CD14-positive monocyte (primary cell): ENCODE measurements around the gene CCDC15. TPM values are rescaled to one million over a fixed set of nuclear protein-coding genes. Genes with fewer than 3 reads are reported as not detected.
"Not testable (repeated sequence)": the region's sequence is repeated elsewhere in the genome, so short reads cannot be mapped to it uniquely, and the experiment has no call there.

Source experiments
- DNase-seq, 3 donors: peaks; one replicate each; pipeline ENCODE4 v3.0.0-alpha.2; 2011 to 2022
- H2AFZ ChIP-seq: 2 replicates; pipeline ENCODE4 v1.6.0; 2012; ENCODE audit warnings: mild to moderate bottlenecking, low read depth, low read length, inconsistent platforms; ENCODE audit not compliant: insufficient read depth, poor library complexity, severe bottlenecking
- H3K27ac ChIP-seq, 2 donors: 1 replicate in 1 of 2; 2 replicates in 1 of 2; pipeline ENCODE4 v1.5.1; 2012 to 2013; ENCODE audit warnings: low read length in 2 of 2, control low read depth in 1 of 2, inconsistent platforms in 1 of 2, low read depth in 1 of 2, mild to moderate bottlenecking in 1 of 2
- H3K27me3 ChIP-seq, 2 donors: one replicate each; pipeline versions ENCODE4 v1.6.0 to v1.6.1; 2011 to 2013; ENCODE audit warnings: low read length in 2 of 2; ENCODE audit not compliant: control insufficient read depth in 2 of 2, insufficient read depth in 2 of 2
- H3K36me3 ChIP-seq, 2 donors: replicated peaks in 1 of 2; 1 replicate in 1 of 2; 2 replicates in 1 of 2; pipeline versions ENCODE4 v1.5.1 to v1.6.1; 2012 to 2013; ENCODE audit warnings: low read length in 2 of 2, control low read depth in 1 of 2, inconsistent platforms in 1 of 2, mild to moderate bottlenecking in 1 of 2; ENCODE audit not compliant: insufficient read depth in 2 of 2, control insufficient read depth in 1 of 2
- H3K4me1 ChIP-seq, 2 donors: 1 replicate in 1 of 2; 2 replicates in 1 of 2; pipeline versions ENCODE4 v1.5.1 to v1.6.1; 2012 to 2013; ENCODE audit warnings: low read length in 2 of 2, control low read depth in 1 of 2, inconsistent platforms in 1 of 2, mild to moderate bottlenecking in 1 of 2, moderate library complexity in 1 of 2; ENCODE audit not compliant: insufficient read depth in 2 of 2, control insufficient read depth in 1 of 2
- H3K4me2 ChIP-seq: replicated peaks from 2 replicates; pipeline ENCODE3; 2012; ENCODE audit warnings: low read length, moderate library complexity, mild to moderate bottlenecking; ENCODE audit not compliant: poor library complexity, severe bottlenecking; ENCODE audit errors: extremely low read depth
- H3K4me3 ChIP-seq, 3 experiments: fragments of 200-600 bp in 1 of 3; sonication (generic) in 1 of 3; replicated peaks in 1 of 3; 1 replicate in 2 of 3; 2 replicates in 1 of 3; pipeline ENCODE4 v1.5.1; 2011 to 2013; ENCODE audit warnings: low read length in 3 of 3, mild to moderate bottlenecking in 3 of 3, control low read depth in 2 of 3, low read depth in 2 of 3, inconsistent platforms in 1 of 3, moderate library complexity in 1 of 3
- H3K79me2 ChIP-seq: 2 replicates; pipeline ENCODE4 v1.6.0; 2012; ENCODE audit warnings: mild to moderate bottlenecking, control low read depth, inconsistent platforms, low read length, moderate library complexity; ENCODE audit not compliant: insufficient read depth
- H3K9ac ChIP-seq: 2 replicates; pipeline ENCODE4 v1.6.0; 2017; ENCODE audit warnings: low read length, mild to moderate bottlenecking; ENCODE audit not compliant: insufficient read depth, poor library complexity, severe bottlenecking
- H3K9me3 ChIP-seq, 2 donors: replicated peaks in 1 of 2; 1 replicate in 1 of 2; 2 replicates in 1 of 2; pipeline versions ENCODE4 v1.5.1 to v1.6.1; 2012 to 2013; ENCODE audit warnings: low read length in 2 of 2, control low read depth in 1 of 2; ENCODE audit not compliant: control insufficient read depth in 1 of 2, insufficient read depth in 1 of 2
- H4K20me1 ChIP-seq: 2 replicates; pipeline ENCODE4 v1.6.0; 2012; ENCODE audit warnings: mild to moderate bottlenecking, low read length, control low read depth, moderate library complexity; ENCODE audit not compliant: insufficient read depth
- H3K27ac Mint-ChIP-seq, 7 donors: one replicate each; pipeline ENCODE4 v1.8.0; 2020; ENCODE audit warnings: mild to moderate bottlenecking in 7 of 7, mixed read lengths in 7 of 7, moderate library complexity in 6 of 7, inconsistent platforms in 2 of 7
- H3K27me3 Mint-ChIP-seq, 3 donors: one replicate each; pipeline ENCODE4 v1.8.0; 2021 to 2022; ENCODE audit warnings: low read depth in 3 of 3, mild to moderate bottlenecking in 3 of 3, mixed read lengths in 3 of 3, moderate library complexity in 3 of 3, inconsistent platforms in 1 of 3
- H3K36me3 Mint-ChIP-seq, 2 donors: one replicate each; pipeline ENCODE4 v1.8.0; 2020; ENCODE audit warnings: mixed read lengths in 2 of 2, inconsistent platforms in 1 of 2, mild to moderate bottlenecking in 1 of 2
- H3K4me1 Mint-ChIP-seq: one replicate; pipeline ENCODE4 v1.8.0; 2020; ENCODE audit warnings: mild to moderate bottlenecking, mixed read lengths
- H3K4me3 Mint-ChIP-seq, 2 donors: one replicate each; pipeline ENCODE4 v1.8.0; 2020; ENCODE audit warnings: mild to moderate bottlenecking in 2 of 2, mixed read lengths in 2 of 2, moderate library complexity in 1 of 2
- H3K9me3 Mint-ChIP-seq, 7 donors: one replicate each; pipeline ENCODE4 v1.8.0; 2020 to 2022; ENCODE audit warnings: mixed read lengths in 7 of 7, mild to moderate bottlenecking in 6 of 7, moderate library complexity in 6 of 7, inconsistent platforms in 2 of 7
- WGBS: methylation state at CpG from one replicate; pipeline ENCODE4 v1.1.5; 2013; ENCODE audit warnings: missing lambda C conversion rate; ENCODE audit not compliant: insufficient coverage; 5-methylcytosine and 5-hydroxymethylcytosine counted together
- intact Hi-C, 2 donors: fragments of 100-400 bp; cut with micrococcal nuclease; formaldehyde crosslinking; loops; one replicate each; pipeline versions ENCODE4 v1.15.0 to v1.15.1; 2023
- polyA plus RNA-seq, 3 donors: library from polyadenylated mRNA; depleted of rRNA in 1 of 3; unstranded in 2 of 3; stranded (reverse) in 1 of 3; fragments of 300-500 nt in 2 of 3; fragments of >200 nt in 1 of 3; fragmentation: Illumina TruSeq in 2 of 3; gene quantifications; 1 replicate in 2 of 3; 2 replicates in 1 of 3; pipeline ENCODE4 v1.2.3, GENCODE V29; 2012 to 2021
- TF ChIP-seq, protein P1 (sequence below): fragments of 200-600 bp; IDR thresholded peaks from one replicate; pipeline ENCODE4 v1.8.0; 2022; ENCODE audit warnings: antibody characterized with exemption, mild to moderate bottlenecking

Gene CCDC15
- polyA plus RNA-seq, 3 donors = 0.24 to 0.32 (median 0.28) TPM

DNA sequence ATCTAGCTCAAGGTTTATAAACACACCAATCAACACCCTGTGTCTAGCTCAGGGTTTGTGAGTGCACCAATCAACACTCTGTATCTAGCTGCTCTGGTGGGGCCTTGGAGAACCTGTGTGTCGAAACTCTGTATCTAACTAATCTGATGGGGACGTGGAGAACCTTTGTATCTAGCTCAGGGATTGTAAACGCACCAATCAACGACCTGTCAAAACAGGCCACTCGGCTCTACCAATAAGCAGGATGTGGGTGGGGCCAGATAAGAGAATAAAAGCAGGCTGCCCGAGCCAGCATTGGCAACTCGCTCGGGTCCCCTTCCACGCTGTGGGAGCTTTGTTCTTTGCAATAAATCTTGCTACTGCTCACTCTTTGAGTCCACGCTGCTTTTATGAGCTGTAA lies 136.1 kb downstream of the CCDC15 start:
- H3K4me1 Mint-ChIP-seq, H3K4me3 Mint-ChIP-seq, H3K27me3 ChIP-seq, H3K4me2 ChIP-seq, H3K27me3 Mint-ChIP-seq, H3K79me2 ChIP-seq, DNase-seq, H2AFZ ChIP-seq, H3K9me3 Mint-ChIP-seq, H3K27ac ChIP-seq, H3K4me3 ChIP-seq, H3K9ac ChIP-seq, H3K9me3 ChIP-seq, intact Hi-C loops, H3K4me1 ChIP-seq, H4K20me1 ChIP-seq: not testable (repeated sequence)
- H3K36me3 ChIP-seq = peaks cover 34 to 58% of the 10 kb centered on the region in 2 donors
- WGBS = 94% methylated on average over 7 of the region's 10 CpGs
- peak overlapping the region in 3 of 7 donors; percentile 0 to 72 (median 33) for H3K27ac Mint-ChIP-seq
- H3K36me3 Mint-ChIP-seq = peaks cover 64 to 73% of the 10 kb centered on the region in 2 donors

DNA sequence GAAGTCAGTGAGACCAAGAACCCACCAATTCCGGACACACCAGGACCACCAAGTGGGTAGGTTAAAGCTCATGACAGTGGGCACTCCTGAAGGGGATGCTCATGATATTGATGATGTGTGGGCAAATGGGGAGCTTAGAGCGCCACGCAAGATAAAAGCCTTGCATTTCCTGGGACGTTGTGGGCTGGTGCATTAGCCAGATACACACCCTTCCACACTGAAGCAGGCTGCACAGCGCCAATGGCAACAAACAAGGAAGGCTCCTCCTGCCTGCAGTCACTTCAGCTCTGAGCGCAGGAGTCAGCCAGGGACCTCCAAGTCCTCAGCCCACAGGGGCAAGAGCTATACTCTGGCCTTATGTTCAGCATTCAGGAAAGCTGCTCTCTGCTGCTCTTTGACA lies 136.8 kb downstream of the CCDC15 start:
- Histone ChIP-seq H3K4me3 (no peak overlapping the region), H4K20me1 (no peaks in the 10 kb centered on the region), H2AFZ (no peak overlapping the region), H3K27ac (peak overlapping the region in 1 of 2 donors; percentile 37), H3K9ac (no peak overlapping the region), H3K36me3 (peaks cover 27 to 58% of the 10 kb centered on the region in 2 donors), H3K79me2 (no peaks in the 10 kb centered on the region), H3K9me3 (no peaks in the 10 kb centered on the region), H3K4me2 (no peak overlapping the region), H3K27me3 (no peaks in the 10 kb centered on the region), H3K4me1 (no peaks in the 10 kb centered on the region)
- H3K27me3 Mint-ChIP-seq = peaks cover 0 to 3% (median 1%) of the 10 kb centered on the region in 3 donors
- TF ChIP-seq, protein P1, sequence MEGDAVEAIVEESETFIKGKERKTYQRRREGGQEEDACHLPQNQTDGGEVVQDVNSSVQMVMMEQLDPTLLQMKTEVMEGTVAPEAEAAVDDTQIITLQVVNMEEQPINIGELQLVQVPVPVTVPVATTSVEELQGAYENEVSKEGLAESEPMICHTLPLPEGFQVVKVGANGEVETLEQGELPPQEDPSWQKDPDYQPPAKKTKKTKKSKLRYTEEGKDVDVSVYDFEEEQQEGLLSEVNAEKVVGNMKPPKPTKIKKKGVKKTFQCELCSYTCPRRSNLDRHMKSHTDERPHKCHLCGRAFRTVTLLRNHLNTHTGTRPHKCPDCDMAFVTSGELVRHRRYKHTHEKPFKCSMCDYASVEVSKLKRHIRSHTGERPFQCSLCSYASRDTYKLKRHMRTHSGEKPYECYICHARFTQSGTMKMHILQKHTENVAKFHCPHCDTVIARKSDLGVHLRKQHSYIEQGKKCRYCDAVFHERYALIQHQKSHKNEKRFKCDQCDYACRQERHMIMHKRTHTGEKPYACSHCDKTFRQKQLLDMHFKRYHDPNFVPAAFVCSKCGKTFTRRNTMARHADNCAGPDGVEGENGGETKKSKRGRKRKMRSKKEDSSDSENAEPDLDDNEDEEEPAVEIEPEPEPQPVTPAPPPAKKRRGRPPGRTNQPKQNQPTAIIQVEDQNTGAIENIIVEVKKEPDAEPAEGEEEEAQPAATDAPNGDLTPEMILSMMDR = no peak
- DNase-seq = no peak
- no peak overlapping the region for H3K4me3 Mint-ChIP-seq
- H3K36me3 Mint-ChIP-seq = peaks cover 58 to 71% of the 10 kb centered on the region in 2 donors
- H3K9me3 Mint-ChIP-seq = no peaks in the 10 kb centered on the region
- peak overlapping the region in 4 of 7 donors; percentile 33 to 62 (median 60) for H3K27ac Mint-ChIP-seq
- H3K4me1 Mint-ChIP-seq = peaks cover 8% of the 10 kb centered on the region
- 91% methylated on average over 4 of the region's 6 CpGs for WGBS
- intact Hi-C loops = no loop called here

Other genes with a start within 250 kb of the CCDC15 start
- 100 to 1,000 TPM in 1 of 3 donors, 10 to 100 TPM in 2; 17.2 to 125 (median 19.2) TPM for gene NRGN, start 214.3 kb upstream of the CCDC15 start, polyA plus RNA-seq
- not detected for gene VSIG2, start 201.9 kb upstream of the CCDC15 start, polyA plus RNA-seq
- gene ESAM, start 191.9 kb upstream of the CCDC15 start, polyA plus RNA-seq = under 1 TPM; 0.18 to 0.74 (median 0.49) TPM
- gene MSANTD2, start 153.8 kb upstream of the CCDC15 start, polyA plus RNA-seq = 1 to 10 TPM; 1.2 to 5.8 (median 1.8) TPM
- gene ROBO3, start 88.8 kb upstream of the CCDC15 start, polyA plus RNA-seq = 10 to 100 TPM in 1 of 3 donors, under 1 TPM in 2; 0.39 to 11.6 (median 0.81) TPM
- gene ROBO4, start 56.3 kb upstream of the CCDC15 start, polyA plus RNA-seq = under 1 TPM in 2 of 3 donors, not detected in 1; 0.19 to 0.20 TPM
- not detected for gene HEPN1, start 35.0 kb upstream of the CCDC15 start, polyA plus RNA-seq
- not detected for gene HEPACAM, start 18.2 kb upstream of the CCDC15 start, polyA plus RNA-seq
- gene SLC37A2, start 109.1 kb downstream of the CCDC15 start, polyA plus RNA-seq = 10 to 100 TPM; 70.8 to 81.5 (median 78.9) TPM
- 10 to 100 TPM; 40.3 to 57.7 (median 55.7) TPM for gene TMEM218, start 157.4 kb downstream of the CCDC15 start, polyA plus RNA-seq
- not detected for gene PKNOX2, start 210.5 kb downstream of the CCDC15 start, polyA plus RNA-seq